Choroid plexus epithelial cell (primary cell): ENCODE measurements around the gene TTC34.

Experiments used
- DNase-seq: peaks from one replicate; pipeline ENCODE4 v3.0.0-alpha.2; 2010; ENCODE audit warnings: low read depth
- H3K4me3 ChIP-seq: 2 replicates; pipeline ENCODE4 v1.5.1; 2011; ENCODE audit warnings: low read depth, mild to moderate bottlenecking, control low read depth, low read length, moderate library complexity
- TF ChIP-seq, protein P1 (sequence below): conservative IDR thresholded peaks from 2 replicates; pipeline ENCODE4 v1.5.1; 2011; ENCODE audit warnings: low read depth, mild to moderate bottlenecking, control low read depth, inconsistent platforms, low read length, moderate library complexity

The TTC34 gene, protein sequence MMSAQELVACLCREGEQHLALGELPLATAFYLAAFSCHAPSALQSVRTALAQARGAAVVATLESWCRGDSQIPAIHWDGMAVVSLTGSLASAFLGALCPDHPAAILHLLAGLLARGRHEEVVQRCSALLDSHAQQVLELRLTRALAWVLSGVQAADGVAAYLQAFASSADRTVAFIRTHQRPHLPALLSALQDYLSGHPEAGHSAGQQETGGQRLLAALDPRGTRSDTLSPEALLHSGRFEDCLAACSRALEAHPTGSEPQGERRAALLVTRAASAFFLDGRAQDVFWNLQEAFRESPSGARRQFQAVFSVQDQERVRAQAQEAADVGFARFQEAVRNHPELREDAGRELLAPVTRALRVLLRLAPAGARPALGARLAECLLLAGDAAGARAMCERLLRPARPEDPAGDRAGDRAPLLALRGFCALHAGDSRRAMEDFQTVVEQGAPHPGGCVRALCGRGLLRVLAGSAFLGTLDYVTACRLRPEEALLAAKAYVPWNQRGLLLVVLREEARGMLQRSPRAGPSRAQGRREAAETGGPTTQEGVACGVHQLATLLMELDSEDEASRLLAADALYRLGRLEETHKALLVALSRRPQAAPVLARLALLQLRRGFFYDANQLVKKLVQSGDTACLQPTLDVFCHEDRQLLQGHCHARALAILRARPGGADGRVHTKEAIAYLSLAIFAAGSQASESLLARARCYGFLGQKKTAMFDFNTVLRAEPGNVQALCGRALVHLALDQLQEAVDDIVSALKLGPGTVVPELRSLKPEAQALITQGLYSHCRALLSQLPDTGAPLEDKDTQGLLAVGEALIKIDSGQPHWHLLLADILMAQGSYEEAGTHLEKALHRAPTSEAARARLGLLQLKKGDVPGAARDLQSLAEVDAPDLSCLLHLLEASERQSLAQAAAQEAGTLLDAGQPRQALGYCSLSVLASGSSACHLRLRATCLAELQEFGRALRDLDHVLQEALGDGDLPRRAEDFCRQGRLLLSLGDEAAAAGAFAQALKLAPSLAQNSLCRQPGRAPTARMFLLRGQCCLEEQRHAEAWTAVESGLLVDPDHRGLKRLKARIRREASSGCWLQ

DNA sequence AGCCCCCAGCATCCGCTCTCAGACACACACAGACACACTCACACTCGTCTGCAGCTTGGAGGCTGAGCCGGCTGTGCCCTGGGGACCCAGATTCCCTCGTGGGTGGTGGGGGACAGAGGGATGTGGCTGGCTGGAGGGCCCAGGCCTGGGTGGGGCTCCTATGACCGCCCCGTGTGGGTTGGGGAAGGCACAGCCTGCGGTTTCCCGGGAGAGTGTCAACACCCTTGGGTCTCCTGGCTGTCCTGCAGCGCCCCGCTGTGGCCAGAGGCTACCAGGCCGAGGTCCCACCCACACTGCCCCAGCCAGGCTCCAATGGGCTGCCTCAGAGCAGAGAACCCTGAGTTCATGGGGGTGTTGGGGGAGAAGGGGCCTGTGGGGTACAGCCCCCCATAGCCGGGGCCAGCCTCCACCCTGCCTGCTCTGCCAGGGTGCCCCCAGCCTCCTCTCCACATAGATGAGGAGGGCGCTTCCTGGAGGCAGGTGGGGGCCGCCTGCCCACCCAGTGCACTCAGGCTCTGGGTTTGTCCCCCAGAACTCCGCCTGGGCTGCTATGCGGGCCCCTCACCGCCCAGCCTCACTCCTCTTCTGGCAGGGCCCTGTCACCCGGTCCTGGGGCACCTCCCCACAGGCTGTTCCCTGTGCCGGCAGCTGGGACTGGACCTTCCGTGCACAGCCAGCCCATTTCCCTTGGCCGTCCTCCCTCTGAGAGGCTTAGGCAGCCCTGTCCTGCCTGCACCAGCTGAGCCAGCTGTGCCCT lies at the start of gene TTC34:
Gene TTC34 (minus strand): TSS at position 159 of the 757 bp plus-strand sequence. CDS start 866 bp downstream, outside the sequence.
- TF ChIP-seq, protein P1, sequence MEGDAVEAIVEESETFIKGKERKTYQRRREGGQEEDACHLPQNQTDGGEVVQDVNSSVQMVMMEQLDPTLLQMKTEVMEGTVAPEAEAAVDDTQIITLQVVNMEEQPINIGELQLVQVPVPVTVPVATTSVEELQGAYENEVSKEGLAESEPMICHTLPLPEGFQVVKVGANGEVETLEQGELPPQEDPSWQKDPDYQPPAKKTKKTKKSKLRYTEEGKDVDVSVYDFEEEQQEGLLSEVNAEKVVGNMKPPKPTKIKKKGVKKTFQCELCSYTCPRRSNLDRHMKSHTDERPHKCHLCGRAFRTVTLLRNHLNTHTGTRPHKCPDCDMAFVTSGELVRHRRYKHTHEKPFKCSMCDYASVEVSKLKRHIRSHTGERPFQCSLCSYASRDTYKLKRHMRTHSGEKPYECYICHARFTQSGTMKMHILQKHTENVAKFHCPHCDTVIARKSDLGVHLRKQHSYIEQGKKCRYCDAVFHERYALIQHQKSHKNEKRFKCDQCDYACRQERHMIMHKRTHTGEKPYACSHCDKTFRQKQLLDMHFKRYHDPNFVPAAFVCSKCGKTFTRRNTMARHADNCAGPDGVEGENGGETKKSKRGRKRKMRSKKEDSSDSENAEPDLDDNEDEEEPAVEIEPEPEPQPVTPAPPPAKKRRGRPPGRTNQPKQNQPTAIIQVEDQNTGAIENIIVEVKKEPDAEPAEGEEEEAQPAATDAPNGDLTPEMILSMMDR = peak; percentile 24
- no peak within 1 kb of the TSS for H3K4me3 ChIP-seq
- DNase-seq = peak; percentile 5

DNA sequence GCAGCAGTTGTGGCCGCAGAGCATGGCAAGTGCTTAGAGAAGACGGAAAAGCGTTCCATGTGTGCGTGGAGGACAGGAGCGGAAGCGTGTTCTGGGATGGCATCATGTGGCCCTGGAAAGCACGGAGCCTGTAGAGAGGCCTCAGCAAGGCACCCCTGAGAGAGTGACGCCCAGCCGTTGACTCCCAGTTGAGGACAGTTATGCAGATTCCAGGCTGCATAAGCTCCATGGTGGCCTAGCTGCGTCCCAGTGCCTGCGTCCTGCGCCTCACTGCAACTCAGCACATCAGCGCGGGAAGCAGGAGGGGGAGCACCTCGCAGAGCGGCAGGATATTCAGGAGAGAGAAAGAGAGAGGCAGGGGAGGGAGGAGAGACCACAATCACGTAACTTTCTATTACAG lies 49.0 kb upstream of the TTC34 start:
- H3K4me3 ChIP-seq = no peak overlapping the region
- TF ChIP-seq, protein P1 = no peak
- DNase-seq = no peak

DNA sequence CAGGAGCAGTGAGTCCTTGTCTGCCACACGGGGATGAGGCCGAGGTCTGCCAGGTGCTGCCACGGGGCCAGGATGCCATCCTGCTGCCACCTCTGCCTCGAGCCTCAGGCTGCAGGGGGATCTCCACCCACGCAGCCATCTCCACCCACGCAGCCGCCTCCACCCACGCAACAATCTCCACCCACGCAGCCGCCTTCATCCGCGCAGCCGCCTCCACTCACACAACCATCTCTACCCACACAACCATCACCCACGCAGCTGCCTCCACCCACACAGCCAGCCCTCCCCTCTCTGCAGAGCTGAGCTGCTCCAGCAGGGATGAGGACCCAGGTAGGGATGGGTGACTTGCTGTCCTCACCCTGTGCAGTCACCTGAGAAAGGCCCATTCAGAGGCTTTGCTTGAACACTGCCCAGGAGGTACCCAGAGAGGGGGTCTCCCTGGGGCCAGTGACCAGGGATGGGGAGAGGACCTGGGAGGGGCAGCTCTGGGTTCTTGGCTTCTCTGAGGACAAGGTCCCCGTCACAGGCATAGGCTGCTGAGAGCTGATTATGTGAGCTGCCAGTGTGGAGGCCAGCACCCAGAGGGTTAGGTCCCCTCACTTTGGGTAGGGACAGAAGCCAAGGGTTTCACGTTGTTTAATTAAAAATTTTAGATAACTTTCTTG lies 46.6 kb upstream of the TTC34 start:
- H3K4me3 ChIP-seq = no peak overlapping the region
- DNase-seq = no peak
- TF ChIP-seq, protein P1 = no peak

DNA sequence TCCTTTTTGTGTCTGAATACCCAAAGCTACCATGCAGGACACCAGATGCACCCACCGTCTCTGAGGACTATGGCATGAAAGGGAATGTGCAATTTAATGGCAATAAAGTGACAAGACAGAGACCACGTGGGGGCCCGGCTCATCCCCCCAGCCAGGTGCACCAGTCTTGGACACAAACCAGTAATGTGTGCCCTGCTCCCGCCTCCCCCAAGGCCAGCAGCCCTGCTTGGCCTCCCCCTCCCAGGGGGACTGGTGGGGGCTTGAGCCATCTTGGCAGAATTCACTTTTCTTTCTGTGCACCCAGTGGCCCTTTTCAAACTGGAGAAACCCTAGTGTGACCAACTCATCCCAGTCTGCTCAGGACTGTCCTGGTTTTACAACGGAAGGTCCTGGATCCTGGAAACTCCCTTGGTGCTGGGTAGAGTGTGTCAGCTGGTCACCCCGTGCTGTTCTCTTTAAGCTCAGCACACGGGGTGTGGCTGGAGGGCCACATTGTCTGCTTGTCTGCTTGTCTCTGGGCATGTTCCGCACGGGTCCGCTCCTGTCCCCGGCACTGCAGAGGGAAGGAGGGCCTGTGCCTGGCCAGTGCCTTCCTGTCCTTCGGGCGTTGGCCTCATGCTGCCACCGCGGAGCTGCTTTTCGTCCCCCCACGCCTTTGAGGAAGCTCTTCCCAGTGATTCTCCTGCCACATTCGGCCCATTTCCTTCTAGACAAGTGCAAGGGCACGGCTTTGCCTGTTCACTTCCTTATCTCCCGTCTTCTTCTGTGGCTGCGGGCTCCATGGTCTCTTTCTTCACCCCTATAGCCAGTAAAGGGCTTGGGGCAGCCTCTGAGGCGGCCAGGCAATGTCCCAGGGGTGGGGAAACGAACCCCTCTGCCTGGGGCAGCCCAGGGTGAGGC lies 45.8 kb upstream of the TTC34 start:
- H3K4me3 ChIP-seq = no peak overlapping the region
- DNase-seq = no peak
- TF ChIP-seq, protein P1 = no peak

DNA sequence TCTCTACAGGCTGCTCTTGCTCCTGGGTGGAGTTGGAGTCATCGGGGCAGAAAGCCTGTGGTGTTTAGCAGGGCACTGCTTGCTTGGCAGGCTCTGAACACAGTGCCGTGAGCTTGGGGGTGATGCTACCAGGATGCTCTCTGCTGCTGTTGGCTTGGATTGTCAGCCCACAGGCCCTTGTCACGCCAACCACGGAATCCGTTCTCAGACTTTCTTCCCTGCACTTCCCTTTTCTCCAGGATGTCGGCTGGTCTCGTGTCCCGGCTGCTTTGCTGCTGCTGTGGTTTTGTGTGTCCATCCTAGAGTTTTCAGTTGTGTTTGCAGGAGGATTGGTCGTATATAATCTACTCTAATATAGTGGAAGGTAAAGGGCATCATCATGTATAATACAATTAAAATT lies 44.4 kb upstream of the TTC34 start:
- TF ChIP-seq, protein P1 = no peak
- no peak overlapping the region for H3K4me3 ChIP-seq
- no peak for DNase-seq
